ENCODE data around the gene UROC1. TPM values are rescaled to one million over a fixed set of nuclear protein-coding genes. Genes with fewer than 3 reads are reported as not detected.

The UROC1 gene
- total RNA-seq, 6 donors from 2014 or later: not detected

GRCh38 chr3:126456766-126457388 lies 60.7 kb downstream of the UROC1 start:
- H3K4me3 ChIP-seq: no peak overlapping the region
- TF ChIP-seq POLR2A (IDR thresholded peaks at IDR 0.05) (no peak), POLR2AphosphoS5 (IDR thresholded peaks at IDR 0.05) (no peak), EP300 (IDR thresholded peaks at IDR 0.05) (no peak), CTCF (IDR thresholded peaks at IDR 0.05) (no peak)
- peaks cover 0 to 10% (median 0%) of the 10 kb centered on the region in 4 donors for H3K4me1 ChIP-seq
- ATAC-seq (ENCODE audit: low FRiP score in 2 of 2): no peak
- no peaks in the 10 kb centered on the region for H3K27me3 ChIP-seq
- no peaks in the 10 kb centered on the region for H3K9me3 ChIP-seq
- DNase-seq: peak in 1 of 2 donors; percentile 9
- H3K36me3 ChIP-seq: peaks cover 11 to 95% (median 61%) of the 10 kb centered on the region in 4 donors
- peak overlapping the region in 1 of 4 donors; percentile 40 for H3K27ac ChIP-seq
- 86% methylated on average over 10 to 12 of the region's 12 CpGs for WGBS, 2 donors

- DNase-seq (no peak), ATAC-seq (ENCODE audit: low FRiP score in 2 of 2) (peak; percentile 32 to 52)
- Histone ChIP-seq H3K36me3 (peaks cover 6 to 95% (median 59%) of the 10 kb centered on the region in 4 donors), H3K4me1 (peaks cover 0 to 10% (median 0%) of the 10 kb centered on the region in 4 donors), H3K27ac (peak overlapping the region in 1 of 4 donors; percentile 40), H3K9me3 (no peaks in the 10 kb centered on the region), H3K27me3 (no peaks in the 10 kb centered on the region), H3K4me3 (no peak overlapping the region)
- TF ChIP-seq CTCF (IDR thresholded peaks at IDR 0.05) (no peak), POLR2AphosphoS5 (IDR thresholded peaks at IDR 0.05) (no peak), EP300 (IDR thresholded peaks at IDR 0.05) (no peak), POLR2A (IDR thresholded peaks at IDR 0.05) (no peak)
- WGBS, 2 donors: 85 to 87% methylated on average over 1 to 4 of the region's 4 CpGs
Measured at GRCh38 chr3:126456211-126456610, 61.4 kb downstream of the UROC1 start.

GRCh38 chr3:126454437-126455198 lies 63.0 kb downstream of the UROC1 start:
- TF ChIP-seq CTCF (IDR thresholded peaks at IDR 0.05): no peak
- TF ChIP-seq POLR2A (IDR thresholded peaks at IDR 0.05): no peak
- TF ChIP-seq POLR2AphosphoS5 (IDR thresholded peaks at IDR 0.05): no peak
- TF ChIP-seq EP300 (IDR thresholded peaks at IDR 0.05): no peak
- no peak overlapping the region for H3K27ac ChIP-seq
- H3K4me1 ChIP-seq: peaks cover 0 to 10% (median 0%) of the 10 kb centered on the region in 4 donors
- 86 to 88% methylated on average over 6 of the region's 6 CpGs for WGBS, 2 donors
- no peak overlapping the region for H3K4me3 ChIP-seq
- DNase-seq (no peak), ATAC-seq (ENCODE audit: low FRiP score in 2 of 2) (no peak)
- no peaks in the 10 kb centered on the region for H3K27me3 ChIP-seq
- no peaks in the 10 kb centered on the region for H3K9me3 ChIP-seq
- H3K36me3 ChIP-seq: peaks cover 7 to 95% (median 58%) of the 10 kb centered on the region in 4 donors

GRCh38 chr3:126454025-126454424 lies 63.5 kb downstream of the UROC1 start:
- H3K9me3 ChIP-seq: no peaks in the 10 kb centered on the region
- peaks cover 0 to 10% (median 0%) of the 10 kb centered on the region in 4 donors for H3K4me1 ChIP-seq
- peaks cover 7 to 95% (median 58%) of the 10 kb centered on the region in 4 donors for H3K36me3 ChIP-seq
- DNase-seq (no peak), ATAC-seq (ENCODE audit: low FRiP score in 2 of 2) (no peak)
- no peak overlapping the region for H3K4me3 ChIP-seq
- no peak overlapping the region for H3K27ac ChIP-seq
- no peak for TF ChIP-seq EP300 (IDR thresholded peaks at IDR 0.05)
- TF ChIP-seq CTCF (IDR thresholded peaks at IDR 0.05): no peak
- no peak for TF ChIP-seq POLR2A (IDR thresholded peaks at IDR 0.05)
- no peak for TF ChIP-seq POLR2AphosphoS5 (IDR thresholded peaks at IDR 0.05)
- no peaks in the 10 kb centered on the region for H3K27me3 ChIP-seq
- 84 to 89% methylated on average over 1 of the region's 1 CpG for WGBS, 2 donors

All from upper lobe of left lung (tissue), 6 donors.